GM21390 (cell line): ENCODE measurements around the gene ZNF205.
"Not testable (repeated sequence)": the region's sequence is repeated elsewhere in the genome, so short reads cannot be mapped to it uniquely, and the experiment has no call there.

Experiments used
- ATAC-seq: cut with Tn5 transposase; IDR thresholded peaks from one replicate; pipeline ENCODE4 v1.9.1; 2021; ENCODE audit not compliant: unreplicated experiment

Gene ZNF205

DNA sequence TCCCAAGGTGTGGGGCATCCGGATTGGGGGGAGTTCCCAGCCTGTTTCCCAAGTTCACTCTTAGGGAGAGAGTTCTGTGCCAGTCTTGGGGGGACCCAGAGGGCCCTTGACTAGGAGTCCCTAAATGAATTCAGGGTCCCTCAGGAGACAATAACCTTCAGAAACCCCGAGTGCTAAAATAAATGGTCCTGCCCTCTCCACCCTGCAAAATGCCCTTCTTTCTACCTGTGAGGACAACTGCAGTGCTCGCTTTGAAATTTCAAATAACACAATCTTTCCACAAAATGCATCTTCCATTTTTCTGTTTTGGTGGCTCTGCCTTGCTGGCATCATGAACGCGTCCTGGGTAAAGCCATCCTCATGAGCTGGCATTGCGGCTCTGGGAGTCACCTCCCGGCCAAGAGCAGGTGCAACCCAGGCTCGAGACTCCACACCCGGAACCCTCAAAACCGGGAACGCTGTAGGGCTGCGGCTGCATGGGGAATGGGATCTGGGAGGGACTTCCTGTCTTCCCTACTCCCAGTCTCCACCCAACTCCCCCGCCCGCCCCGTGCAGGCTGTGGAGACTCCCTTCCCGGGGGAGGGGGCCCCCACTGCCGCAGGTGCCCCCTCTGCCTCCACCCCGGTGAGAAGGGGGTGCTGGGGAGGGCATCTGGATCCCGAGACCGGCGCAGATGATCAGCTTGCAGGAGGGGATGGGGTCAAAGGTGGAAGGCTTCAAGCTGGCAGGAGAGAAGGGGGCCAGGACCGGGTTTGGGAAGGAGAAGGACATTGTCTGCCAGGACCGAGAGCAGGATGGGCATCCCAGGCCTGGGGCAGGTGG is at the start of gene ZNF205:
TSS of gene ZNF205 (plus strand) at position 529 of the 823 bp plus-strand sequence. CDS start 845 bp downstream, outside the sequence.
- ATAC-seq, result no peak

DNA sequence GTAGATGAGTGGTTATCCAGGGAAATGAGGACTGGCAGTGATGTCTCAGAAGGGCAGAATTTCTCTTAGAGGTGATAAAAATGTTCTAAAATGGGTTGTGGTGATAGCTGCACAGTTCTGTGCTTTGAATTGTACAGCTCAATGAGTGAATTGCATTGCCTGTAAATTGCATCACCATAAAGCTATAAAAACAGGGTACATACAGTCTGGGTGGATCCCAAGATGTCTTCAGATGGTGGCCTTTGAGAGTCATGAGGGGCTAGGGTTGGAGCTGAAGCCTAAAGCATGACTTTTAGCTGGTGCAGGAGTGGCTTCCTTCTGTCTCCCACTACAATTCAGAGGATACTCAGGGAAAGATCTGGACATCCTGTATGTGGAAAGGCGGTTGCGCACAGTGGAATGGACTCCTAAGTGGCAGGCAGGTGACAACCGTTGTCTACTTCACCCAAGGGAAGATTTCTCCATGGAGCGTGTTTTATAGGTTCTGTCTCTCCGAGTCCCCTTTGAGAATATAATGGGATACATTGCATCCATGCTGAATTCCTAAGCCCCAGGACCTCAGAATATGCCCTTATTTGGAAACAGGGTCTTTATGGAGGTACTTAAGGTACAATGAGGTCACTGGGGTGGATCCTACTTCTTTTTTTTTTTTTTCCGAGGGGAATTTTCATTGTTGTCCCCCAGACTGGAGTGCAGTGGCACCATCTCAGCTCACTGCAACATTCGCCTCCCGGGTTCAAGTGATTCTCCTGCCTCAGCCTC is 48.6 kb upstream of the ZNF205 start:
- no peak for ATAC-seq

DNA sequence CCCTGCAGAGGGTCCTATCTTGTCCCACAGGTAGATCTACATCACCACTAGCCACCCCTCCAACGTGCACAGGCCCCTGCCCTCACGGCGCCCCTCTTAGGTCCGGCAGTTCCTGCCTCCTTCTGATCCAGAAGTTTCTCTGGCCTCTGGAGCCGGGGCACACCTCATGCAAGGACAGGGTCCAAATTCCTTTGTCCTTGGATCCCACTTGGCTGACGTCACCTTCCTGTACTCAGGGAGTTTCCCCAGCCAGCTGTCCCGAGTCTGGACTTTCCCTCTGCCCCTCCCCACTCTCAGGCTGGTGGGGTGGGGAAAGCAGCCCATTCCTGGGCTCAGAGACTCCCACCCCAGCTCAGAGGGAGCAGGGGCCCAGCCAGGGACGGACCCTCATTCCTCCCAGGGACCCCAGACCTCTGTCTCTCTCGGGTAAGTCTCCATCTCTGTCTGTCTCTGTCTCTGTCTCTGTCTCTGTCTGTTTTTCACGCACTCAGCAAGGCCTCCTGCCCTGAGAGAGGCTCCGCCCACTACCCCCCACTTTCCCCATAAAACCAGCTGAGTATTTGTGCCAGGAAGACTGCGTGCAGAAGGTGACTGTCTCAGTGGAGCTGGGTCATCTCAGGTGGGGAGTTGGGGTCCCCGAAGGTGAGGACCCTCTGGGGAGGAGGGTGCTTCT is 47.2 kb upstream of the ZNF205 start, which contains the start of gene IL32:
TSS of gene IL32 (plus strand) at position 572 of the 673 bp plus-strand sequence. CDS start 172 bp downstream, outside the sequence.
- no peak for ATAC-seq

DNA sequence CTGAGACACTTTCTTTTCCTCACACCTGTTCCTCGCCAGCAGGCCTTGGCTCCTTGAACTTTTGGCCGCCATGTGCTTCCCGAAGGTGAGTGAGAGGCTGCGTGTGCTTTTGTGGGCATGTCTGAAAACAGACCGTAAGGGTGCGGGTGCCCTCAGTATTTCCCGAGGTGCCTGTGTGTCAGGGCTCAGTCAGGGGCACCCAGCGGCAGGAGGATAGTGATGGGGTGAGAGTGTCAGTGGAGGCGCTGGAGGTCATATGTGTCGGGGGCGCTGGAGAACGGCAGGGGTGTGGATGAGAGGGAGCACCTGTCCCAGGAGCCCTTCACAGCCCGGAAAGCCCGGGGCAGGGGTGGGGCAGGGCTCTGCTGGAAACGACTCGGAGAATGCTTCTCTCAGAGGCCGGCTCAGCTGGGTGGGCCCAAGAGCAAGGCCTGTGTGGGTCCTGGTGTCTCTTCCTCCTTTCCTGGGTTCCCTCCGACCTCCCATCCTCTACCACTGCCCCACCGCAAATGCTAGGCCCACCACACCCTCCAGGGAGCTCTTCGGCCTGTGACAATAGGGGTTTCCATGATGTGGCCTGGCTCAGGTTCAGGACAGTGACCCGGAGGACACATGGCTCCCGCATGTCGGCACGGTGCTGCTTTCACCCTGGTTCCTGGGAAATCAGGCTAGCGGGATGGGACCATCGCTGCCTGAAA is 46.5 kb upstream of the ZNF205 start:
- no peak for ATAC-seq

DNA sequence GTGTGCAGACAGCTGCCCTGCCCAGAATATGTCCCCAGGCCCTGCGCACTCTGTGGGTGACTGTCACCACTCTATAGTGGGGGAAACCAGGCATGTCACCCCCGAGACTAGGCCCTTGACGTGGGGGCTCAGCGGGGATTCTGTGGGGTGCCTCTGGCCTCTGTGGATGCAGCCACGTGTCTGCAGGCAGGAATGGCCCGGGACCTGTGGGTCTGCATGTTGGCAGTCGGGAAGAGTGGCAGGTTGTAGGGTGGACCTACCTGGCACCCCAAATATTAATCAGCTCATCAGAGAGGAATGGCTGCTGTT is 46.0 kb upstream of the ZNF205 start:
- no peak for ATAC-seq

GRCh38 chr16:3068487-3068886 is 43.9 kb upstream of the ZNF205 start:
- no peak for ATAC-seq

DNA sequence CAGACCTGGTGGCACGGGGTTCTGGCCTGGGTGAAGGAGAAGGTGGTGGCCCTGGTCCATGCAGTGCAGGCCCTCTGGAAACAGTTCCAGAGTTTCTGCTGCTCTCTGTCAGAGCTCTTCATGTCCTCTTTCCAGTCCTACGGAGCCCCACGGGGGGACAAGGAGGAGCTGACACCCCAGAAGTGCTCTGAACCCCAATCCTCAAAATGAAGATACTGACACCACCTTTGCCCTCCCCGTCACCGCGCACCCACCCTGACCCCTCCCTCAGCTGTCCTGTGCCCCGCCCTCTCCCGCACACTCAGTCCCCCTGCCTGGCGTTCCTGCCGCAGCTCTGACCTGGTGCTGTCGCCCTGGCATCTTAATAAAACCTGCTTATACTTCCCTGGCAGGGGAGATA is 43.2 kb upstream of the ZNF205 start:
- not testable (repeated sequence) for ATAC-seq

DNA sequence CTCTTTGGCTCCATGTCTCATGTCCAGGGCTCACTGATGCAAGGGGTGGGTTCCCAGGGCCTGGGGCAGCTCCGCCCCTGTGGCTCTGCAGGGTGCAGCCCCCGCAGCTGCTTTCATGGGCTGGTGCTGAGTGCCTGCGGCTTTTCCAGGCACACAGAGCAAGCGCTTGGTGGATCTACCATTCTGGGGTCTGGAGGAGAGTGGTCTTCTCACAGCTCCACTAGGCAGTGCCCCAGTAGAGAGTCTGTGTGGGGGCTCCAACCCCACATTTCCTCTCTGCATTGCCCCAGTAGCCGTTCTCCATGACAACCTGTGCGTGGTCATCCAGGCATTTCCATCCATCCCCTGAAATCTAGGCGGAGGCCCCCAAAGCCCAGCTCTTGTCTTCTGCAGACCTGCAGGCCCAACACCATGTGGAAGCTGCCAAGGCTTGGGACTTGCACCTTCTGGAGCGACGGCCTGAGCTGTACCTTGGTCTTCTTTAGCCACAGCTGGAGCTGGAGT is 41.7 kb upstream of the ZNF205 start:
- ATAC-seq, result no peak

DNA sequence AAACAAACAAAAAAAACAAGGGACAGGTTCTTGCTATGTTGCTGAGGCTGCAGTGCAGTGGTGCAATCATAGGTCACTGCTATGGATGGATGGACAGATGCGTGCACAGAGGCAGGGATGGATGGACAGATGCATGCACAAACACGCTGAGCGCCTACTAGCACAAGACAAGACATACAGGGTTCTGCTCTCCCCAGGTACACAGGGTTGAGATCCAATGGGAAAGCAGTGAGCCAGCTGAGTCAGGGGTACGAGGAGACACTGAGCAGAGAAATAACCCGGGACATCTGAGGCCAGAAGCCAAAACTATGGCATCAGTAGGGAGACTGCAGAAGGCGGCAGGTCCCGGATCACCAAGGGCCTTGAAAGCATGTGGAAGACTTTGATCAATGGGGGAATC is 40.7 kb upstream of the ZNF205 start:
- ATAC-seq, result no peak

DNA sequence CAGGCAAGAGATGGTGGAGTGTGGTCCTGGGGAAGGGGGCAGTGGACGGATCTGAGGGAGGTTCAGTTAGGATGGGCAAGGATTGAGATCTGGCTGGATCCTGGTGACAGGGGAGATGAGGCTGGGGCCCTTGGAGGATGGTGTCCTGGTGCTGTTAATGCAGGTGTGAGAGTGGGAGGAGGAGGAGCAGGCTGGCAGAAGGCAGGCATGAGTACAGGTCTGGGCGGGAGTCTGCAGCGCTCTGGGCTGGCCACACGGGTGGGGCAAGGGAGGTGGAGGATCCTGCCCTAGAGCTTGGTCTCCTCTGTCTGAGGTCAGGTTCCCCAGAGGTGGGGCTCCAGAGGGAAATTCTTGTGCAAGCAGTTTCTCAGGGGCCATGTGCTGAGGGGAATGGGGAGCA is 40.2 kb upstream of the ZNF205 start:
- not testable (repeated sequence) for ATAC-seq

- ATAC-seq, result not testable (repeated sequence)
Observed at GRCh38 chr16:3072576-3073263, 39.7 kb upstream of the ZNF205 start.

- ATAC-seq, result no peak
Observed at GRCh38 chr16:3073448-3073847, 38.9 kb upstream of the ZNF205 start.

DNA sequence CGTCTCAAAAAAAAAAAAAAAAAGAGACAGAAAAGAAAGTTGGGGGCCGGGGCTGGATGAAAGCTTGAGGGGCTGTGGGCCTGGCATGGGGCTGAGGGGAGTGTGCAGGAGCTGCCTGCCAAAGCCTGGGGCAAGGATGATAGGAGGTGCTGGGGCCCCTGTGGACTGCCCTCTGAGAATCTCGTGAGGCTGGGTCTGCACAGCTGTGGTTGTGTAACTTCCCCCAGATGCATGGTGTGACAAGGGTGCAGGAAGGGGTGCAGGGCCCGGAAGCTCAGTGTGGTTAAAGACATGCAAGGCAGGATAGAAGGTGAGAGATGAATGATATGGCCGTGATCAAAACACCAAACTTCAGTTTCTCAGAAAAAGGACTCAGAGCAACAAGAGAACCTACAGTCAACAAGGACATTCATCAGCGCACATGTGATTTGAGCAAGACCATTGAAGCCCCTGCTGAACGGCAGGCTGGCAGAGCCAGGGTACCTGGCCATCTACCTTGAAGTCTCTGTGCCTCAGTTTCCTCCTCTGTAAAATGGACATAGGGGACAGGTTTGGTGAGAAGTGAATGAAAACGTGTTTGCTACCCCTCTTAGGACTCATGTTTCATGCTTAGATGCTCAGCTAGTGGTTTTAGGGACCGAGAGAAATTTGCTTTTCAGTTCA is 37.4 kb upstream of the ZNF205 start:
- ATAC-seq, result peak; percentile 60

- ATAC-seq, result no peak
Observed at GRCh38 chr16:3075523-3075915, 36.9 kb upstream of the ZNF205 start.

- ATAC-seq, result not testable (repeated sequence)
Observed at GRCh38 chr16:3075946-3076345, 36.4 kb upstream of the ZNF205 start.

GRCh38 chr16:3076577-3076976 is 35.8 kb upstream of the ZNF205 start:
- ATAC-seq, result no peak

GRCh38 chr16:3080024-3080423 is 32.4 kb upstream of the ZNF205 start:
- no peak for ATAC-seq

DNA sequence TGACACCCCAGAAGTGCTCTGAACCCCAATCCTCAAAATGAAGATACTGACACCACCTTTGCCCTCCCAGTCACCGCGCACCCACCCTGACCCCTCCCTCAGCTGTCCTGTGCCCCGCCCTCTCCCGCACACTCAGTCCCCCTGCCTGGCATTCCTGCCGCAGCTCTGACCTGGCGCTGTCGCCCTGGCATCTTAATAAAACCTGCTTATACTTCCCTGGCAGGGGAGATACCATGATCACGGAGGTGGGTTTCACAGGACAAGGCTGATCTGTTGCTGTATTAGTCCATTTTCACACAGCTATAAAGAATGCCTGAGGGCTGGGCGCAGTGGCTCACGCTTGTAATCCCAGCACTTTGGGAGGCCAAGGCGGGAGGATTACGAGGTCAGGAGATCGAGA is 30.4 kb upstream of the ZNF205 start:
- not testable (repeated sequence) for ATAC-seq

GRCh38 chr16:3083408-3083807 is 29.0 kb upstream of the ZNF205 start:
- ATAC-seq, result not testable (repeated sequence)

DNA sequence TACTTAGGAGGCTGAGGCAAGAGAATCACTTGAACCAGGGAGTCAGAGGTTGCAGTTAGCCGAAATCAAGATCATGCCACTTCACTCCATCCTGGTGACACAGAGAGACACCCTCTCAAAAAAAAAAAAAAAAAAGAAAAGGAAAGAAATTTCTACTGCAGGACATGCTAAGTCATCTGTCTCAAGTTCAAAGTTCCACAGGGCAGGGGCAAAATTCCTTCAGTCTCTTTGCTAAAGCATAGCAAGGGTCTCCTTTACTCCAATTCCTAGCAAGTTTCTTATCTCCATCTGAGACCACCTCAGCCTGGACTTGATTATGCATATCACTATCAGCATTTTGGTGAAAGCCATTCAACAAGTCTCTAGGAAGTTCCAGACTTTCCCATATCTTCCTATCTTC is 27.9 kb upstream of the ZNF205 start:
- ATAC-seq, result no peak
